Ureter (tissue), 1 donor: Measurements from ENCODE around the gene SEPTIN12. TPM values are rescaled to one million over a fixed set of nuclear protein-coding genes. Genes with fewer than 3 reads are reported as not detected.

Experiments
- DNase-seq: peaks from one replicate; pipeline ENCODE4 v3.0.0-alpha.2; 2020; ENCODE audit warnings: low spot score
- total RNA-seq: library from RNA; stranded (reverse); gene quantifications from one replicate; pipeline ENCODE4 v1.2.4, GENCODE V29; 2023
- donor health status: DM: yes; HTN: yes; CAD: no.

SEPTIN12 gene
- not detected for total RNA-seq

GRCh38 chr16:4787627-4788482 lies at the start of gene SEPTIN12:
SEPTIN12 (minus strand) TSS chr16:4788345; CDS start chr16:4787645, 700 bp downstream.
- DNase-seq: no peak

- no peak for DNase-seq
Measured at GRCh38 chr16:4836727-4837126, 48.6 kb upstream of the SEPTIN12 start.

GRCh38 chr16:4833584-4833983 lies 45.4 kb upstream of the SEPTIN12 start:
- no peak for DNase-seq

- DNase-seq: no peak
Measured at GRCh38 chr16:4832698-4833343, 44.7 kb upstream of the SEPTIN12 start.

GRCh38 chr16:4831616-4832015 lies 43.5 kb upstream of the SEPTIN12 start:
- DNase-seq: no peak

- no peak for DNase-seq
Measured at GRCh38 chr16:4830408-4830807, 42.3 kb upstream of the SEPTIN12 start.

GRCh38 chr16:4828567-4829321 lies 40.6 kb upstream of the SEPTIN12 start:
- no peak for DNase-seq

- DNase-seq: no peak
Measured at GRCh38 chr16:4826980-4827379, 38.8 kb upstream of the SEPTIN12 start.

GRCh38 chr16:4826526-4826925 lies 38.4 kb upstream of the SEPTIN12 start:
- no peak for DNase-seq

- no peak for DNase-seq
Measured at GRCh38 chr16:4825196-4825595, 37.1 kb upstream of the SEPTIN12 start.

- DNase-seq: no peak
Measured at GRCh38 chr16:4820652-4821051, 32.5 kb upstream of the SEPTIN12 start.

- DNase-seq: no peak
Measured at GRCh38 chr16:4814542-4815173, 26.5 kb upstream of the SEPTIN12 start.

GRCh38 chr16:4814046-4814445 lies 25.9 kb upstream of the SEPTIN12 start:
- DNase-seq: no peak

- no peak for DNase-seq
Measured at GRCh38 chr16:4813251-4814003, 25.3 kb upstream of the SEPTIN12 start.

- DNase-seq: no peak
Measured at GRCh38 chr16:4811773-4812172, 23.6 kb upstream of the SEPTIN12 start.

- DNase-seq: no peak
Measured at GRCh38 chr16:4811242-4811641, 23.1 kb upstream of the SEPTIN12 start.

- no peak for DNase-seq
Measured at GRCh38 chr16:4806280-4806679, 18.1 kb upstream of the SEPTIN12 start.

GRCh38 chr16:4805231-4805630 lies 17.1 kb upstream of the SEPTIN12 start:
- no peak for DNase-seq

GRCh38 chr16:4803898-4804762 lies 16.0 kb upstream of the SEPTIN12 start:
- DNase-seq: no peak

- no peak for DNase-seq
Measured at GRCh38 chr16:4803401-4803844, 15.3 kb upstream of the SEPTIN12 start.
